ENCODE data around the gene CACNB4. TPM values are rescaled to one million over a fixed set of nuclear protein-coding genes. Genes with fewer than 3 reads are reported as not detected.

The CACNB4 gene
- total RNA-seq, 1 experiment from 2014 or later, result 2.0 TPM

DNA sequence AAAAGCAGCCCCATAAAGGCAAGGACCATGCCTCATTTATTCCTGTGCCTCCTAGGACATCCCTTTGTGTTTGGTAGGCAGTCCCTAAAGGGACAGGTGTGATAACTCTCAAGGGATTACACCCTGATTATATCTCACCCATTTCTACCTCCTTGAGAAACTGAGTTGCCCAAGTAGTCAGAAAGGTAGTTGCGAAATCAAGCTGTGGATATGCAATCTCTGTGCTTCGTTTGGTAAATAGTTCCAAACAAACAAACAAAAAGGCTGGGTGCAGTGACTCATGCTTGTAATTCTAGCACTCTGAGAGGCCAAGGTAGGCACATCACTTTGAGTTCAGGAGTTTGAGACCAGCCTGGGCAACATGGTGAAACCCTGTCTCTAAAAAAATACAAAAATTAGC, 170.5 kb downstream of the CACNB4 start:
- Histone ChIP-seq H4K20me1 (ENCODE audit: insufficient read depth) (no peaks in the 10 kb centered on the region), H3K9ac (ENCODE audit: low read length) (no peak overlapping the region), H3K36me3 (ENCODE audit: control insufficient read depth in 1 of 2, insufficient read depth in 2 of 2, low read length in 2 of 2) (no peaks in the 10 kb centered on the region), H3K9me3 (ENCODE audit: control insufficient read depth in 1 of 2, insufficient read depth in 1 of 2, low read depth in 1 of 2, low read length in 2 of 2) (no peaks in the 10 kb centered on the region), H3K27me3 (ENCODE audit: insufficient read depth, low read length) (no peaks in the 10 kb centered on the region), H3K9me2 (ENCODE audit: insufficient read depth) (no peaks in the 10 kb centered on the region), H3K4me1 (ENCODE audit: control insufficient read depth in 1 of 2, insufficient read depth in 2 of 2, low read length in 2 of 2) (no peaks in the 10 kb centered on the region), H3K4me3 (replicated peaks in 1 of 2; ENCODE audit: low read depth in 1 of 2, low read length in 2 of 2) (no peak overlapping the region), H3K79me2 (ENCODE audit: insufficient read depth, low read length) (no peaks in the 10 kb centered on the region), H3K4me2 (ENCODE audit: low read length) (no peak overlapping the region), H3K27ac (ENCODE audit: low read depth, low read length) (no peak overlapping the region), H2AFZ (ENCODE audit: low read depth, low read length, poor library complexity, severe bottlenecking) (no peak overlapping the region)
- no peak for DNase-seq (ENCODE audit: low read depth, low spot score)
- POLR2A ChIA-PET, result no interaction called here
- no peak for ATAC-seq
- no TSS peak for BruUV-seq (replicated peaks)
- intact Hi-C loops (cut with micrococcal nuclease), result no loop called here
- CTCF ChIA-PET, result no interaction called here
- TF ChIP-seq TCF7L2 (IDR thresholded peaks at IDR 0.05; ENCODE audit: borderline replicate concordance, extremely low read depth, insufficient read depth, insufficient read length) (no peak), ZNF274 (IDR thresholded peaks at IDR 0.05; ENCODE audit: low read depth, low read length) (no peak), CBX3 (IDR thresholded peaks at IDR 0.05; ENCODE audit: low read depth) (no peak), YY1 (IDR thresholded peaks at IDR 0.05; ENCODE audit: extremely low read depth, insufficient replicate concordance, low read depth, low read length) (no peak), EZH2phosphoT487 (IDR thresholded peaks at IDR 0.05; ENCODE audit: borderline replicate concordance) (no peak), SIN3A (IDR thresholded peaks at IDR 0.05; ENCODE audit: low read depth) (no peak), POLR2A (IDR thresholded peaks at IDR 0.05; ENCODE audit: borderline replicate concordance, extremely low read depth, insufficient read depth, insufficient read length) (no peak)
- TF ChIP-seq, protein P1, sequence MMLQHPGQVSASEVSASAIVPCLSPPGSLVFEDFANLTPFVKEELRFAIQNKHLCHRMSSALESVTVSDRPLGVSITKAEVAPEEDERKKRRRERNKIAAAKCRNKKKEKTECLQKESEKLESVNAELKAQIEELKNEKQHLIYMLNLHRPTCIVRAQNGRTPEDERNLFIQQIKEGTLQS (IDR thresholded peaks at IDR 0.05), result no peak
- RAD21 ChIA-PET (ENCODE audit: low non-redundant PET in 1 of 2, low total read pairs in 2 of 2, uncharacterized antibody in 2 of 2, unreplicated experiment in 2 of 2), result no interaction called here

DNA sequence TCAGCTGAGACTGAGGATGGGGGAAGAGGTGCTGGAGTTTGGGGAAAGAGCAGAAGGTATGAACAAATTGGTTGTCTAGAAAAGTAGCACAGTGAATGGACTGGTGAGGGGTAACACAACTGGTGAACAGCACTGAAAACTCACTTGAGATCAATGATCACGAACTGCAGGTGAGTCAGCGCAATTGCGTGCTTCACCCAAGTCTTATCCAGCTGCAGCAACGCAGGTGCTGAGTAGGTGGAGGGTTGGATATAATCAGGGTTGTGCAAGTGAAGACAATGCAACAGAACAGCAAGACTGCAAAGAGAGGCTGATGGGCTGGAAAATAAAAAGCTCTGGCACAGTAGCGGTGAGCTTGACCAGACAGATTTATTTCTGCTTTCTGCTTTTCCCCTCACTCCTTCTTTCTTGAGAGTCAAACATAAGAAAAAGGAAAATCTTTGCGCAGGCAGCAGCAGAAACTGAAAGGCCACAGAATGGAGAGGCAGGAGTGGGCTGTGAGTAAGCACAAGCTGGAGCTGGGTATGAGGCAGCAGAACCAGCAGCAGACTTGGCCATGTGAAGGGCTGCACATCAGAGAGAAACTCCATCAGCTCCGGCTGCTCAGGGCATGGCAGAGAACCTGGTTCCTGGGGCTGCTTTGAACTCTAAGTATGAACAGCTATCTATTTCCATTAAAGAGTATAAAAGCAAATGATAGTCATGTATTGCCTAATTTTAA, 171.2 kb downstream of the CACNB4 start:
- peak; percentile 42; the same call in 1 of the 2 replicates for ATAC-seq
- no peak for TF ChIP-seq POLR2A (IDR thresholded peaks at IDR 0.05; ENCODE audit: borderline replicate concordance, extremely low read depth, insufficient read depth, insufficient read length)
- TF ChIP-seq CBX3 (IDR thresholded peaks at IDR 0.05; ENCODE audit: low read depth), result no peak
- TF ChIP-seq, protein P2, sequence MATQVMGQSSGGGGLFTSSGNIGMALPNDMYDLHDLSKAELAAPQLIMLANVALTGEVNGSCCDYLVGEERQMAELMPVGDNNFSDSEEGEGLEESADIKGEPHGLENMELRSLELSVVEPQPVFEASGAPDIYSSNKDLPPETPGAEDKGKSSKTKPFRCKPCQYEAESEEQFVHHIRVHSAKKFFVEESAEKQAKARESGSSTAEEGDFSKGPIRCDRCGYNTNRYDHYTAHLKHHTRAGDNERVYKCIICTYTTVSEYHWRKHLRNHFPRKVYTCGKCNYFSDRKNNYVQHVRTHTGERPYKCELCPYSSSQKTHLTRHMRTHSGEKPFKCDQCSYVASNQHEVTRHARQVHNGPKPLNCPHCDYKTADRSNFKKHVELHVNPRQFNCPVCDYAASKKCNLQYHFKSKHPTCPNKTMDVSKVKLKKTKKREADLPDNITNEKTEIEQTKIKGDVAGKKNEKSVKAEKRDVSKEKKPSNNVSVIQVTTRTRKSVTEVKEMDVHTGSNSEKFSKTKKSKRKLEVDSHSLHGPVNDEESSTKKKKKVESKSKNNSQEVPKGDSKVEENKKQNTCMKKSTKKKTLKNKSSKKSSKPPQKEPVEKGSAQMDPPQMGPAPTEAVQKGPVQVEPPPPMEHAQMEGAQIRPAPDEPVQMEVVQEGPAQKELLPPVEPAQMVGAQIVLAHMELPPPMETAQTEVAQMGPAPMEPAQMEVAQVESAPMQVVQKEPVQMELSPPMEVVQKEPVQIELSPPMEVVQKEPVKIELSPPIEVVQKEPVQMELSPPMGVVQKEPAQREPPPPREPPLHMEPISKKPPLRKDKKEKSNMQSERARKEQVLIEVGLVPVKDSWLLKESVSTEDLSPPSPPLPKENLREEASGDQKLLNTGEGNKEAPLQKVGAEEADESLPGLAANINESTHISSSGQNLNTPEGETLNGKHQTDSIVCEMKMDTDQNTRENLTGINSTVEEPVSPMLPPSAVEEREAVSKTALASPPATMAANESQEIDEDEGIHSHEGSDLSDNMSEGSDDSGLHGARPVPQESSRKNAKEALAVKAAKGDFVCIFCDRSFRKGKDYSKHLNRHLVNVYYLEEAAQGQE (IDR thresholded peaks at IDR 0.05; ENCODE audit: low read depth), result no peak
- TF ChIP-seq, protein P3, sequence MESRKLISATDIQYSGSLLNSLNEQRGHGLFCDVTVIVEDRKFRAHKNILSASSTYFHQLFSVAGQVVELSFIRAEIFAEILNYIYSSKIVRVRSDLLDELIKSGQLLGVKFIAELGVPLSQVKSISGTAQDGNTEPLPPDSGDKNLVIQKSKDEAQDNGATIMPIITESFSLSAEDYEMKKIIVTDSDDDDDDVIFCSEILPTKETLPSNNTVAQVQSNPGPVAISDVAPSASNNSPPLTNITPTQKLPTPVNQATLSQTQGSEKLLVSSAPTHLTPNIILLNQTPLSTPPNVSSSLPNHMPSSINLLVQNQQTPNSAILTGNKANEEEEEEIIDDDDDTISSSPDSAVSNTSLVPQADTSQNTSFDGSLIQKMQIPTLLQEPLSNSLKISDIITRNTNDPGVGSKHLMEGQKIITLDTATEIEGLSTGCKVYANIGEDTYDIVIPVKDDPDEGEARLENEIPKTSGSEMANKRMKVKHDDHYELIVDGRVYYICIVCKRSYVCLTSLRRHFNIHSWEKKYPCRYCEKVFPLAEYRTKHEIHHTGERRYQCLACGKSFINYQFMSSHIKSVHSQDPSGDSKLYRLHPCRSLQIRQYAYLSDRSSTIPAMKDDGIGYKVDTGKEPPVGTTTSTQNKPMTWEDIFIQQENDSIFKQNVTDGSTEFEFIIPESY (IDR thresholded peaks at IDR 0.05; ENCODE audit: extremely low read depth, insufficient replicate concordance, low read length), result no peak
- TF ChIP-seq ZNF274 (IDR thresholded peaks at IDR 0.05; ENCODE audit: low read depth, low read length), result no peak
- TF ChIP-seq CEBPB (IDR thresholded peaks at IDR 0.05; ENCODE audit: low read depth), result no peak

More for the DNA sequence above, 171.2 kb downstream of the CACNB4 start:
- no peak overlapping the region for H2AFZ ChIP-seq (ENCODE audit: low read depth, low read length, poor library complexity, severe bottlenecking)
- no peak overlapping the region for H3K9ac ChIP-seq (ENCODE audit: low read length)
- no peaks in the 10 kb centered on the region for H4K20me1 ChIP-seq (ENCODE audit: insufficient read depth)
- ChIA-PET RAD21 (ENCODE audit: low non-redundant PET in 1 of 2, low total read pairs in 2 of 2, uncharacterized antibody in 2 of 2, unreplicated experiment in 2 of 2) (no interaction called here), POLR2A (no interaction called here), CTCF (no interaction called here)
- no peak overlapping the region for H3K4me2 ChIP-seq (ENCODE audit: low read length)
- H3K79me2 ChIP-seq (ENCODE audit: insufficient read depth, low read length), result no peaks in the 10 kb centered on the region
- H3K9me3 ChIP-seq (ENCODE audit: control insufficient read depth in 1 of 2, insufficient read depth in 1 of 2, low read depth in 1 of 2, low read length in 2 of 2), result no peaks in the 10 kb centered on the region
- BruUV-seq (replicated peaks), result no TSS peak
- H3K36me3 ChIP-seq (ENCODE audit: control insufficient read depth in 1 of 2, insufficient read depth in 2 of 2, low read length in 2 of 2), result no peaks in the 10 kb centered on the region
- H3K27me3 ChIP-seq (ENCODE audit: insufficient read depth, low read length), result no peaks in the 10 kb centered on the region
- no peak for DNase-seq (ENCODE audit: low read depth, low spot score)
- no peaks in the 10 kb centered on the region for H3K9me2 ChIP-seq (ENCODE audit: insufficient read depth)
- no peak overlapping the region for H3K4me3 ChIP-seq (replicated peaks in 1 of 2; ENCODE audit: low read depth in 1 of 2, low read length in 2 of 2)
- intact Hi-C loops (cut with micrococcal nuclease), result no loop called here
- no peaks in the 10 kb centered on the region for H3K4me1 ChIP-seq (ENCODE audit: control insufficient read depth in 1 of 2, insufficient read depth in 2 of 2, low read length in 2 of 2)
- no peak overlapping the region for H3K27ac ChIP-seq (ENCODE audit: low read depth, low read length)

Measured in HCT116 (cell line).